K562 (cell line): ENCODE measurements around the gene NTN3. TPM values are rescaled to one million over a fixed set of nuclear protein-coding genes. Genes with fewer than 3 reads are reported as not detected.
A peak's percentile ranks its signal among the peaks of the same experiment; 100 is the strongest.

Experiments used
- ATAC-seq: fragments of 200-7000 bp; cut with Tn5 transposase; 3 replicates; pipeline ENCODE4 v1.9.1; 2020; ENCODE audit warnings: moderate library complexity
- BruUV-seq: library from RNA; stranded (reverse); fragments of 400-500 nt; replicated peaks from 2 replicates; lab custom pipeline; 2021; lab: Mats Ljungman, UMichigan
- CTCF ChIA-PET: fragments of 300-600 bp; formaldehyde crosslinking; extraction: SDS; loops from one replicate; lab custom pipeline; 2021; ENCODE audit warnings: low intra/inter-chr PET ratio; lab: Yijun Ruan, JAX
- POLR2A ChIA-PET: fragments of 300-600, 350-650 bp; sonication (Branson Sonifier 250); formaldehyde crosslinking; extraction: SDS; loops from one replicate; lab custom pipeline; 2021; ENCODE audit warnings: antibody characterized with exemption, inconsistent platforms; lab: Yijun Ruan, JAX
- DNase-seq, 4 experiments: peaks; one replicate each; pipeline versions ENCODE4 v3.0.0 to v3.0.0-alpha.2; 2011 to 2018; ENCODE audit warnings: low spot score in 3 of 4, mixed read lengths in 3 of 4; ENCODE audit errors: extremely low read depth in 1 of 4
- FAIRE-seq: peaks from 2 replicates; lab custom pipeline; 2011; peaks lifted over from hg19 to GRCh38; lab: Jason Lieb, UNC
- H2AFZ ChIP-seq: 2 replicates; pipeline ENCODE4 v1.6.0; 2011; ENCODE audit warnings: low read depth, low read length, control low read depth, inconsistent platforms
- H3K27ac ChIP-seq: fragments of 200-600 bp; 3 replicates; pipeline ENCODE4 v1.8.0; 2011; ENCODE audit warnings: low read depth, mild to moderate bottlenecking, control low read depth, inconsistent platforms, low read length, moderate library complexity, mixed read lengths; ENCODE audit errors: extremely low read depth
- H3K27me3 ChIP-seq, 2 experiments: fragments of 300-600 bp in 1 of 2; 2 replicates in 1 of 2; 3 replicates in 1 of 2; pipeline versions ENCODE4 v1.6.0 to v1.8.0; 2011; ENCODE audit warnings: inconsistent platforms in 2 of 2, low read length in 2 of 2, mild to moderate bottlenecking in 1 of 2, mixed read lengths in 1 of 2, moderate library complexity in 1 of 2; ENCODE audit not compliant: control insufficient read depth in 2 of 2, insufficient read depth in 2 of 2
- H3K36me3 ChIP-seq: fragments of 300-600 bp; 3 replicates; pipeline ENCODE4 v1.8.0; 2011; ENCODE audit warnings: mild to moderate bottlenecking, low read length, inconsistent platforms; ENCODE audit not compliant: control insufficient read depth, insufficient read depth
- H3K4me1 ChIP-seq, 2 experiments: fragments of 200-600 bp in 1 of 2; replicated peaks in 1 of 2; 2 replicates in 1 of 2; 3 replicates in 1 of 2; pipeline versions ENCODE4 v1.5.1 to v1.8.0; 2011; ENCODE audit warnings: inconsistent platforms in 2 of 2, low read length in 2 of 2, mild to moderate bottlenecking in 1 of 2, mixed read lengths in 1 of 2, moderate library complexity in 1 of 2; ENCODE audit not compliant: control insufficient read depth in 2 of 2, insufficient read depth in 2 of 2
- H3K4me2 ChIP-seq: 2 replicates; pipeline ENCODE4 v1.6.1; 2011; ENCODE audit warnings: low read length, control low read depth, inconsistent platforms, mixed read lengths; ENCODE audit not compliant: insufficient read depth
- H3K4me3 ChIP-seq: fragments of 200-600 bp; sonication (generic), shearing (Covaris generic); 2 replicates; pipeline ENCODE4 v1.5.1; 2016; ENCODE audit warnings: control low read depth, inconsistent platforms
- H3K79me2 ChIP-seq: fragments of 200-600 bp; 3 replicates; pipeline ENCODE4 v1.8.0; 2011; ENCODE audit warnings: low read length, inconsistent platforms; ENCODE audit not compliant: control insufficient read depth, insufficient read depth
- H3K9ac ChIP-seq, 2 experiments: 2 replicates each; pipeline versions ENCODE4 v1.6.0 to v1.6.1; 2011; ENCODE audit warnings: low read depth in 2 of 2, low read length in 2 of 2, control low read depth in 1 of 2, inconsistent platforms in 1 of 2, mild to moderate bottlenecking in 1 of 2, mixed read lengths in 1 of 2; ENCODE audit not compliant: insufficient read depth in 1 of 2
- H3K9me1 ChIP-seq: one replicate; pipeline ENCODE4 v1.6.0; 2011; ENCODE audit warnings: inconsistent platforms, mild to moderate bottlenecking, low read length, moderate library complexity; ENCODE audit not compliant: control insufficient read depth, insufficient read depth
- H3K9me3 ChIP-seq: replicated peaks from 2 replicates; pipeline ENCODE4 v1.5.1; 2011; ENCODE audit warnings: low read depth, low read length, inconsistent platforms; ENCODE audit not compliant: control insufficient read depth, insufficient read depth
- H4K20me1 ChIP-seq: replicated peaks from 2 replicates; pipeline ENCODE4 v1.6.1; 2011; ENCODE audit warnings: low read length, inconsistent platforms, mixed read lengths; ENCODE audit not compliant: control insufficient read depth, insufficient read depth
- BCOR ChIP-seq: fragments of 450-650 bp; IDR thresholded peaks from 2 replicates; pipeline ENCODE4 v1.6.1; 2016
- HIVEP1 ChIP-seq: fragments of 250-450 bp; sonication (Bioruptor Pico); IDR thresholded peaks from 2 replicates; pipeline ENCODE4 v1.4.0; 2020; ENCODE audit warnings: mild to moderate bottlenecking
- PTRF ChIP-seq: fragments of 450-650 bp; IDR thresholded peaks from 2 replicates; pipeline ENCODE4 v1.6.1; 2016; ENCODE audit warnings: mild to moderate bottlenecking, missing genetic modification characterization, missing compliant biosample characterization
- RAD51 ChIP-seq: fragments of 450-650 bp; IDR thresholded peaks from 2 replicates; pipeline ENCODE4 v1.7.1; 2016; ENCODE audit warnings: low read depth, mild to moderate bottlenecking, borderline replicate concordance
- RBM25 ChIP-seq: fragments of 200-400 bp; formaldehyde crosslinking; IDR thresholded peaks from 2 replicates; pipeline ENCODE4 v1.6.1; 2018; ENCODE audit warnings: low read length, low read depth, moderate library complexity; ENCODE audit not compliant: severe bottlenecking
- SAFB2 ChIP-seq: fragments of 200-400 bp; formaldehyde crosslinking; IDR thresholded peaks from 2 replicates; pipeline ENCODE4 v1.6.1; 2018; ENCODE audit warnings: borderline replicate concordance, low read length, low read depth, moderate library complexity; ENCODE audit not compliant: severe bottlenecking
- ZFP36 ChIP-seq: fragments of 150-350 bp; IDR thresholded peaks from 2 replicates; pipeline ENCODE4 v1.6.1; 2018; ENCODE audit warnings: low read length, low read depth; ENCODE audit not compliant: partially characterized antibody
- ZNF512 ChIP-seq: IDR thresholded peaks from 2 replicates; pipeline ENCODE4 v1.6.1; 2016; ENCODE audit warnings: missing genetic modification characterization, missing compliant biosample characterization
- WGBS: fragments of 100-300 bp; shearing (Covaris generic); methylation state at CpG from one replicate; pipeline ENCODE4 v1.1.6; 2016; ENCODE audit warnings: low coverage, mixed read lengths; ENCODE audit not compliant: insufficient coverage; ENCODE audit errors: missing lambda C conversion rate; 5-methylcytosine and 5-hydroxymethylcytosine counted together
- in situ Hi-C: fragments of 300-500 bp; cut with MboI; formaldehyde crosslinking; loops from 4 replicates; pipeline ENCODE4 v1.15.0; 2018; ENCODE audit warnings: inconsistent platforms, mixed read lengths
- intact Hi-C: fragments of 100-400 bp; cut with micrococcal nuclease; formaldehyde crosslinking; loops from 2 replicates; pipeline ENCODE4 v1.14.2; 2022
- polyA plus RNA-seq, 8 experiments: library from polyadenylated mRNA; depleted of rRNA in 4 of 8; stranded (reverse) in 5 of 8; unstranded in 3 of 8; fragments of >200 nt; fragmentation: Nextera tagmentation in 2 of 8; fragmentation: Illumina TruSeq in 1 of 8; extraction: Ambion mirVana in 2 of 8; extraction: Trizol in 1 of 8; gene quantifications; 2 replicates each; pipeline versions ENCODE4 v1.2.1 to v1.2.3, GENCODE V29; 2011 to 2014; ENCODE audit warnings: inconsistent platforms in 1 of 8, missing spikeins in 1 of 8
- total RNA-seq, 7 experiments: library from RNA; depleted of rRNA in 6 of 7; stranded (reverse); fragments of >200 nt in 6 of 7; fragmentation: Illumina TruSeq in 2 of 7; extraction: Trizol in 2 of 7; gene quantifications; 2 replicates each; pipeline versions ENCODE4 v1.2.1 to v1.2.3, GENCODE V29; 2011 to 2021; ENCODE audit warnings: low replicate concordance in 1 of 7
- TF ChIP-seq, protein P1 (sequence below): fragments of 450-650 bp; IDR thresholded peaks from 2 replicates; pipeline ENCODE4 v1.6.1; 2016; ENCODE audit warnings: borderline replicate concordance

NTN3 gene
- total and polyA plus RNA-seq, 9 of the 15 experiments (the other 6 are each of a cell fraction or from before 2014, with no cell fraction given): not detected

DNA sequence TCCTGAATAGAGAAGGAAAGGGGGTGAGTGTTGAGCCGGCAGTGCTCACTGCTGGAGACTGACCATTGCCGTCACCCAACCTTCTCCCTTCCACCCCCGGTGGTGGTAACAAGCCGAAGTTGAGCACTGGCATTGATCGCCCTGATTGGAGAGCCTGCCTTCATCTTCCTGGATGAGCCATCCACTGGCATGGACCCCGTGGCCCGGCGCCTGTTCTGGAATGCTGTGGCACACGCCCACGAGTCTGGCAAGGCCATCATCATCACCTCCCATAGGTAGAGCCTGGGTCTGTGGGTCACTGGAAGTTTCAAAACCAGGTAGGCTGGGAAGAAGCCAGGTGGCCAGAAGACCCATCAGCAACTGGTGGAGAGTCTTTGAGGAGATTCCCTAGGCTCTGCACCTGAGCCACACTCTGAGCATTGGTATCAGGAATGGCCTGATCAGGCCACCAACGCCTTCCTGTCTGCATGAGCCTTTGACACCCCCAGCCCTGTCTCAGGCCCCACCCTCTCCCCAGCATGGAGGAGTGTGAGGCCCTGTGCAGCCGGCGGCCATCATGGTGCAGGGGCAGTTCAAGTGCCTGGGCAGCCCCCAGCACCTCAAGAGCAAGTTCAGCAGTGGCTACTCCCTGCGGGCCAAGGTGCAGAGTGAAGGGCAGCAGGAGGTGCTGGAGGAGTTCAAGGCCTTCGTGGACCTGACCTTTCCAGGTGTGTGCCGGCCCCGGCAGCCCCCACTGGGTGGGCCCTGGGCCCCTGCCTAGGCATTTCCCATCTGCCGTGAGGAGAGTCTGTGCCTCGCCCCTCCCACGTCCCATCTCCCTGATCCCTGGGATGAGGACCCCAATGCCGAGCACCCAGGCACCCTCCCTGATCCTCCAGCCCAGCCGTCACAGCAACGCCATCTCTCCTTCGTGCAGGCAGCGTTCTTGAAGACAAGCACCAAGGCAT is 46.8 kb upstream of the NTN3 start (continued):
- TF ChIP-seq, protein P1, sequence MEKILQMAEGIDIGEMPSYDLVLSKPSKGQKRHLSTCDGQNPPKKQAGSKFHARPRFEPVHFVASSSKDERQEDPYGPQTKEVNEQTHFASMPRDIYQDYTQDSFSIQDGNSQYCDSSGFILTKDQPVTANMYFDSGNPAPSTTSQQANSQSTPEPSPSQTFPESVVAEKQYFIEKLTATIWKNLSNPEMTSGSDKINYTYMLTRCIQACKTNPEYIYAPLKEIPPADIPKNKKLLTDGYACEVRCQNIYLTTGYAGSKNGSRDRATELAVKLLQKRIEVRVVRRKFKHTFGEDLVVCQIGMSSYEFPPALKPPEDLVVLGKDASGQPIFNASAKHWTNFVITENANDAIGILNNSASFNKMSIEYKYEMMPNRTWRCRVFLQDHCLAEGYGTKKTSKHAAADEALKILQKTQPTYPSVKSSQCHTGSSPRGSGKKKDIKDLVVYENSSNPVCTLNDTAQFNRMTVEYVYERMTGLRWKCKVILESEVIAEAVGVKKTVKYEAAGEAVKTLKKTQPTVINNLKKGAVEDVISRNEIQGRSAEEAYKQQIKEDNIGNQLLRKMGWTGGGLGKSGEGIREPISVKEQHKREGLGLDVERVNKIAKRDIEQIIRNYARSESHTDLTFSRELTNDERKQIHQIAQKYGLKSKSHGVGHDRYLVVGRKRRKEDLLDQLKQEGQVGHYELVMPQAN: no peak
- no peak for TF ChIP-seq ZNF512
- TF ChIP-seq HIVEP1 (CRISPR knock-in tag): no peak

DNA sequence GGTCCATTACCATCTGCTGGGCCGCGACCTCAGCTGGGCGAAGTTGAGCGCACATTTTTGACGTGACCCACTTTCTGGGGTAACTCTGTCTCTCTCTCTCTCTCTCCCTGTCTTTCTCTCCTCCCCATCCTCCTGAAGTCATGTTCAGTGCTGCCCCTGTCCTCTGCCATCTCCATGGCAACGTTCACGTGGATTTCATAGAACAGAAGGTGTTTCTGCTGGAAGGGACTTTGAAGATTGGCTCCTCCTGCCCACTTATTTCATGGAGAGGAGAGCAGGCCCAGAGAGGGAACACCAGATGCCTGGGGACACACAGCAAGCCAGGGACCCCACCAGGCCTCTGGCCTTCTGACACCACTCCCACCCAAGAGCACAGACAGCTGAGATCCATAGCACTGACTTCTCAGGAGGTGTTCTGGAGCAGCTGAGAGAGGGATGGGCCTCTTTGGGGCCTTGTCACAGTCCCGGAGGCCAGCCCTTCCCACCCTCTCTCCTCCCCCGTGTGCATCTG is 46.0 kb upstream of the NTN3 start:
- Histone ChIP-seq H3K4me3 (no peak overlapping the region), H3K36me3 (peaks cover under 1% of the 10 kb centered on the region; the same call in 1 of the 3 replicates), H3K27me3 (no peaks in the 10 kb centered on the region), H3K9ac (peak overlapping the region in 1 of 2 experiments; percentile 69; a peak in 1 of 4 replicates), H2AFZ (no peak overlapping the region), H3K27ac (no peak overlapping the region), H4K20me1 (no peaks in the 10 kb centered on the region), H3K4me2 (no peak overlapping the region), H3K9me1 (no peaks in the 10 kb centered on the region), H3K4me1 (peaks cover 17 to 30% of the 10 kb centered on the region in 2 experiments; a peak in 4 of 5 replicates), H3K79me2 (peaks cover 20% of the 10 kb centered on the region), H3K9me3 (no peaks in the 10 kb centered on the region)
- FAIRE-seq: no peak
- WGBS: 54% methylated on average over 7 of the region's 9 CpGs
- in situ Hi-C loops: no loop called here
- peak in 1 of 4 experiments; percentile 8 for DNase-seq
- ChIA-PET CTCF (interaction anchor here (0.6 kb wide), 1 partner anchor 84 kb away, joined by 3 read pairs; no protein-coding TSS in a partner anchor), POLR2A (interaction anchor here (0.7 to 0.8 kb wide), 2 partner anchors 29 to 173 kb away, joined by 3 to 5 read pairs; no protein-coding TSS in a partner anchor)
- ATAC-seq: no peak
- intact Hi-C loops: no loop called here
- no TSS peak for BruUV-seq
- TF ChIP-seq PTRF (tag): no peak
- TF ChIP-seq ZFP36: peak; percentile 71
- no peak for TF ChIP-seq SAFB2
- TF ChIP-seq RAD51: no peak
- TF ChIP-seq RBM25: peak; percentile 32
- peak; percentile 41; the same call in 1 of the 2 replicates for TF ChIP-seq BCOR
